GF-D8 (cell line): ENCODE data around the gene ADGRG2.

Experiments
- DNase-seq: peaks from one replicate; lab custom pipeline; 2025; lab: John Stamatoyannopoulos, UW

ADGRG2 gene

GRCh38 chrX:18955676-18956075, 166.6 kb downstream of the ADGRG2 start:
- no peak for DNase-seq

DNA sequence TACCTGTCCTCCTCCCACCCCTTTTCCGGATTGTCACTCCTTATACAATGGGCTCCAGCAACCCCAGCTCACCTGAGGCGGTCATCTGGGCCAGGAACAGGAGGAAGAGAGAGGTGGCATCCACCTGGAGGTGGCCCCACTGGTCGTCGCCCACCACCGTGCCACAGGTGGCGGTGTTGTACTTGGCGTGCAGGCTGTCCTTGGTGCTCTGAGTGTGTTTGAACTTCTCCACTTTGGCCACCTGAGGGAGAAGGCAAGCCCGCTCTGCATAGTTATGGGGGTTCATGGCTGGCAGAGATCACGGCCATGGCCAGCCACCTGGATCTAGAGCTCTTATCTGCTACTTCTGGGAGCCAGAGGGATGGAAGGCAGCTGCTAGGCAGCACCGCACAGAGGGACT, 171.2 kb downstream of the ADGRG2 start:
- DNase-seq: no peak

- no peak for DNase-seq
Observed at GRCh38 chrX:18949944-18950301, 172.3 kb downstream of the ADGRG2 start.

GRCh38 chrX:18949291-18949943, 172.9 kb downstream of the ADGRG2 start:
- no peak for DNase-seq

GRCh38 chrX:18946611-18947010, 175.7 kb downstream of the ADGRG2 start:
- DNase-seq: no peak

- DNase-seq: no peak
Observed at GRCh38 chrX:18946157-18946556, 176.1 kb downstream of the ADGRG2 start.

GRCh38 chrX:18945483-18945882, 176.8 kb downstream of the ADGRG2 start:
- DNase-seq: no peak

GRCh38 chrX:18944482-18944881, 177.8 kb downstream of the ADGRG2 start:
- DNase-seq: no peak

GRCh38 chrX:18941896-18942295, 180.4 kb downstream of the ADGRG2 start:
- no peak for DNase-seq
